Jurkat, Clone E6-1 (cell line): Measurements from ENCODE around the gene BLCAP.

Source experiments
- DNase-seq: peaks from one replicate; pipeline ENCODE4 v3.0.0-alpha.2; 2011; ENCODE audit warnings: low read depth, low spot score
- H3K4me3 ChIP-seq: 2 replicates; pipeline ENCODE4 v1.5.1; 2011; ENCODE audit warnings: mild to moderate bottlenecking, low read length, control low read depth, moderate library complexity

The BLCAP gene

GRCh38 chr20:37535443-37536132 is 7.9 kb upstream of the BLCAP start:
- H3K4me3 ChIP-seq: no peak overlapping the region
- no peak for DNase-seq

DNA sequence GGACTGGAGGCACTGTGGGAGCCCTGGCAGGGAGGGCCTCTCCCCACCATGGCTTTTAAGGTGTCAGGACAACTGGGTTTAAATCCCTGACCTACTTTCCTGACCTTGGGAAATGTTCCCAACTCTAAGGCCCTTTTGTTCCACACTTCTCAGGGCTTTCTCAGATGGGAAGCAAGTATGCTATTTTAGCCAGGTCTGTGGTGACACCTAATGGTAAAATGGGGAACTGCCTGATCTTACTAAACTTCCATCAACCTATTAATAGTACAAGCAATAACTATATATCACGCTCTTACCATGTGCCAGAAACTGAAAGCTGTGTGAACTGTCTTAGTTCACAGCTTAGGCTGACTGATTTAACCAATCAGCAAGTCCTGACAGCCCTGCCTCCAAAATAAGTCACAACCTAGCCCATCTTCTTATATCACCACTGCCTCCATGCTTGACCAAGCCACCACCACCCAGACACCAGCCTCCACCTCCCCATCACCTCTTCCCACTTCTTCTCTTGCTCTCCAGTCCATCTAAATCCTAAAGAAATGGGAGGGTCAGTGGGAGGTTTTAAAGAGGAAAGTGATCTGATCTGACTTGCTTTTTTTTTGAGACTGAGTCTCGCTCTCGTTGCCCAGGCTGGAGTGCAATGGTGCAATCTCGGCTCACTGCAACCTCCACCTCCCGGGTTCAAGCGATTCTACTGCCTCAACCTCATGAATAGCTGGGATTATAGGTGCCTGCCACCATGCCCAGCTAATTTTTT is 6.9 kb upstream of the BLCAP start:
- DNase-seq: peak; percentile 76
- no peak overlapping the region for H3K4me3 ChIP-seq

GRCh38 chr20:37533154-37533715 is 5.6 kb upstream of the BLCAP start:
- no peak overlapping the region for H3K4me3 ChIP-seq
- no peak for DNase-seq

- no peak for DNase-seq
- no peak overlapping the region for H3K4me3 ChIP-seq
Observed at GRCh38 chr20:37531856-37532255, 4.2 kb upstream of the BLCAP start.

GRCh38 chr20:37530696-37531095 is 3.0 kb upstream of the BLCAP start:
- no peak overlapping the region for H3K4me3 ChIP-seq
- DNase-seq: no peak

GRCh38 chr20:37529968-37530600 is 2.4 kb upstream of the BLCAP start:
- no peak for DNase-seq
- no peak overlapping the region for H3K4me3 ChIP-seq

GRCh38 chr20:37529214-37529967 is 1.7 kb upstream of the BLCAP start:
- no peak for DNase-seq
- no peak overlapping the region for H3K4me3 ChIP-seq

GRCh38 chr20:37528446-37529213 is 954 bp upstream of the BLCAP start:
- DNase-seq: no peak
- peak overlapping the region; percentile 92 for H3K4me3 ChIP-seq

- peak overlapping the region; percentile 92 for H3K4me3 ChIP-seq
- no peak for DNase-seq
Observed at GRCh38 chr20:37526839-37527637, 638 bp downstream of the BLCAP start.

DNA sequence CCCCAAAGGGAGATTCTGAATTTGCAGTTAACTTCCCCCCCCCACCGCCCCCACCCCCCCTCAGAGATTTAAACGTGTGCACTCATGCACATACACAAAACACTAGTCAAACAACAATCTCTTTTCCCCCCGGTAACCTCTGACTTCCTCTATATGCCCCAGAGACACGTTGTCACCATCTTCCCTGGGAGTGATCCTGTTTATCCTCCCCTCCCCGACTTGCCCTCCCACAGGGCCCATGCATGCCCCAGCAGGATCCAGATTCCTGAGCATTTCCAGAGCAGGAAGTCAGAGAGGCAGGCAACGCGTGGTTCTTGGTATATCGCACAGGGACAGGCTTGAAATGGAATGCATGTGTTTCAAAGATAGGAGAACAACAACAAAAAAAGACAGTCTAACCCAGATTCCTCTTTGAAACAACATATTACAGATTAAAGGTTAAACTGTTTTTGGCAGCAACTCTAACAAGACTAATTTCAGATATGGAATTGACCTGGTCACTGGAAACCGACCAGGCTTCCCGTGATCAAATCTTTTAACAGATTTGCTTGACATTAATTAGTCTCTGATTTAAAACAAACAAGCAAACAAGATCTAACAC is 1.3 kb downstream of the BLCAP start:
- DNase-seq: no peak
- peak overlapping the region; percentile 92 for H3K4me3 ChIP-seq

GRCh38 chr20:37525810-37526209 is 1.9 kb downstream of the BLCAP start:
- DNase-seq: no peak
- H3K4me3 ChIP-seq: no peak overlapping the region

DNA sequence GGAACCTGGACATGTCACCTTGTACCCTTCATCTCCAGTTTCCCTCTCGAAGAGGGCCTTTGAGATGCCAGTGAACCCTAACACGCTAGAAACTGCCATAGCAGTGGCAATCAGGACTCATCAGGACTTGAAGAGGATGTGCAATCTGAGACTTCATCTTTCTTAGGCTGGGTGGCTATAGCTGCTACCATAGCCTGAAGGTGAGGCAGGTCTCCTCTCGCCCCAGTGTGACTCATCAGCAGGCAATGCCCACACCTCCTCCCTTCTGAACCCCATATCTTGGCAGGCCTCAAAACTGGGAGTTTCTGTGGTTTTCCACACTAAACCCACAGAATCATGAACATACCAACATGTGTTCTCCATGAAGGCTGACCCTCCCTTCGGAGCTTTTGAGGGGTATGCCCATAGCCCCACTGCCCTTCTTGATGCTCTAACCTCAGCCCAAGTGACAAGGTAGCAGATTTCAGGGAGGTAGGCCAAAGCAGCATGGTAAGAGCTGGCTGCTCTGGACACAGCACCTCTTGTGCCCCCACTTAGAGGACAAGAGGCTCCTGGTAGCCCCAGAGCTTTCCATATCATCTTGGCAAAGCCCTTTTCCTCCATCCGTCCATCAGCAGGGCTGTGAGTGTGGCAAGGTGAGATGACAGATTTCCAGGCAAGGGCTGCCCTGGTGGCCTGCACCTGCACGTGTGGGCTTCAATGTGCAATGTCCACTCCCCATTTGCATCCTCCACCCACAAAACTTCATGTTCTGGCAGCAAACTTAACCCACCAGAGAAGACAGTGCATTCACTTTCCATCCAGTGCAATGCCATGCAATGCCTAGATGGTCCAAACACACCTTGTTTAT is 2.6 kb downstream of the BLCAP start:
- DNase-seq: no peak
- H3K4me3 ChIP-seq: no peak overlapping the region

- DNase-seq: no peak
- H3K4me3 ChIP-seq: no peak overlapping the region
Observed at GRCh38 chr20:37523911-37524700, 3.6 kb downstream of the BLCAP start.

GRCh38 chr20:37523012-37523391 is 4.7 kb downstream of the BLCAP start:
- H3K4me3 ChIP-seq: no peak overlapping the region
- no peak for DNase-seq

DNA sequence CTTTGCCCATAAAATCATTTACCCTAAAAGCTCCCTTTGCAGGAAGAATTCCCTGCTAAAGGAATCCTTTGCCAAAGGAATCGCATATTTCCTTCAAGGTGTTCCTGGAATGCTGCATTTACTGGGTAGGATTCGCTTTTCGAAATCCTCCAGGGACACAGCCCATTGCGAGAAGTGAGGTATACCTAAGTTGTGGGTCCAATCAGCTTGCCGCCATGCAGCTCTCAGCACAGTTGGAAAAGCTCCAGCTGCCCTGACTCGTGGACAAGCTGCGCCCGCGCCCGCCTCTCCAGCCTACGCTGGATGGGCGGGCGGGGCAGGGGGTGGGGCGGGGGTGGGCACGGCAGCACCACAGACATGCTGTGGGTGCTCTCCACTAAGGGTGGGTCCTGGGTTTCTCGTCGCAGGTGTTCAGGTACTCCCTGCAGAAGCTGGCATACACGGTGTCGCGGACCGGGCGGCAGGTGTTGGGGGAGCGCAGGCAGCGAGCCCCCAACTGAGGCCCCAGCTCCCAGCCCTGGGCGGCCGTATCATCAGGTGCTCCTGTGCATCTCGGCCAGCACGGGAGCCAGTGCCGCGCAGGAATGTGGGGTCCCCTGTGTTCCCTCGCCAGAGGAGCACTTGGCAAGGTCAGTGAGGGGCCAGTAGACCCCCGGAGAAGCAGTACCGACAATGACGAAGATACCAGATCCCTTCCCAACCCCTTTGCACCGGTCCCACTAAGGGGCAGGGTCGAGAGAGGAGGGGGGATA is 5.2 kb downstream of the BLCAP start:
- no peak overlapping the region for H3K4me3 ChIP-seq
- DNase-seq: no peak
